HG03175 (cell line): ENCODE measurements around the gene SESN1.

Experiments
- ATAC-seq: cut with Tn5 transposase; IDR thresholded peaks from one replicate; pipeline ENCODE4 v1.9.1; 2021; ENCODE audit warnings: mild to moderate bottlenecking, moderate library complexity; ENCODE audit not compliant: unreplicated experiment

SESN1 gene

GRCh38 chr6:109031416-109031815 is 63.2 kb downstream of the SESN1 start:
- no peak for ATAC-seq

DNA sequence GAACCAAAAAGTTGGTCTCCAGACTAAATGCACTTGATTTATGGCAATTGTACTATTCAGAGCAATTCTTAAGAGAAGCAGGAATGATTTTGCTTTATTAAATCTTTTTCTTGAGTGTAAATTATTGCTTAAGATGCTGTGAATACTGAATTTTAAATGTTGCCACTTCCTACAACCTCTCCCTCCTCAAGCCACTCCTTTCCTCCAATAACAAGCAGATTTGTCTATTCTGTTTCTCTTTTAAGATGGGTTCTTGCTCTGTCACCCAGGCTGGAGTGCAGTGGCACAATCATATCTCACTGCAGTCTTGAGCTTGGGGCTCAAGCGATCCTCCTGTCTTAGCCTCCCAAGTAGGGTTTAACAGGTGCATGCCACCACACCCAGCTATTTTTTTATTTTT is 65.3 kb downstream of the SESN1 start:
- no peak for ATAC-seq

GRCh38 chr6:109028439-109028838 is 66.2 kb downstream of the SESN1 start:
- no peak for ATAC-seq

GRCh38 chr6:109027964-109028363 is 66.7 kb downstream of the SESN1 start:
- ATAC-seq = no peak

GRCh38 chr6:109025639-109026038 is 69.0 kb downstream of the SESN1 start:
- no peak for ATAC-seq

- ATAC-seq = no peak
Measured at GRCh38 chr6:109024784-109025183, 69.9 kb downstream of the SESN1 start.

- ATAC-seq = no peak
Measured at GRCh38 chr6:109024368-109024767, 70.3 kb downstream of the SESN1 start.

- ATAC-seq = no peak
Measured at GRCh38 chr6:109023356-109023925, 71.2 kb downstream of the SESN1 start.

DNA sequence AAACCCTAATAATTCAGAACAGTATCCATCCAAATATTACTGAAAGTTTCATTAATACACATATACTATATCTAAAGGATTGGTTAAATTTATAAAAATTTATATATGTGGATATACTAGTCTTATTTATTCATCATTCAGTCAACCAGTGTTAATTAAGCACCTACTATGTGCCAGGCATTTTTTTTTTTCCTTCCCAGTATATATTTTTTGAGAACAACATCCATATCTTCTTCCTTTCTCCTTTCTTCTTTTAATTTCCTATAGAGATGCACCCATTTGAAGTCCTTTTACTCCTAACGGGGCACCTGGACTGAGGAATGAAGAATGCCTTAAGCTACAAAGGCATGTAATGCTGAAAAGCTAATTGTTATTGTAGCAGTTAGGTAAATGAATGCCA is 72.8 kb downstream of the SESN1 start:
- no peak for ATAC-seq

DNA sequence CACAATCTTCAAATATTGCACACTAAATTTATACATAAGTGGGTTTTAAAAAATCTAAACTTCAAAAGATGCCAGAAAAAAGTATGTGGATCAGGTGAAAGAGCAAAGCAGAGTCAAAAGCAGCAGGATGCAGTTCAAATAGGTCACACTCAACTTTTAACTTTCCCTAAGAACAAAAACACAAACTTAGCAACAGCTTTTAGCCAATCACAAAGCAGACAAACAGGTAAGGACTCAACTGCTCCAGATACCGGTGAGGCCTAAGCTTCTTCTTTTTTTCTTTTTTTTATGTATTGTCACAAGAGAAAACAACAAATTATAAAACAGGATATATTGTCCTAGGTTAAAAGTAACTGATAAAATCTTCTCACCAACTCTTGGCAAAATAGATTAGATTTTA is 74.7 kb downstream of the SESN1 start:
- no peak for ATAC-seq

DNA sequence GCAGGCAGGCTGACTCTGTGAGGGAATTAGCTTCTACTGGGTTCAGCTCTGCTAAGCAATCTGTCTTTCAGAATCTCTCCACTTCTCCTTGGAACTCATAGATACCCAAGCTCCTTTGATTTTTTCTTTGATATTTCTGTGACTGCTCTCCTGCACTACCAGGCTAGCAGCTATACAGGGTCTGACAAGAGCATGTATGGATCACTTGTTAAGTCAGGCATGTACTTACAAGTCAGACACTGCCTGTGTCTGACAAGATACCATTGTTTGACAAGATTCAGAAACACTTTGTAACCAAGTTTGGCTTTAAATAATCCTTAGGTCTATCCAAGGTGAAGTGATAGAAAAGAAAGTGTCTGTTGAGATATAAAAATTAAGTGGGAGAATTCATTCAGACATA is 79.5 kb downstream of the SESN1 start:
- no peak for ATAC-seq

DNA sequence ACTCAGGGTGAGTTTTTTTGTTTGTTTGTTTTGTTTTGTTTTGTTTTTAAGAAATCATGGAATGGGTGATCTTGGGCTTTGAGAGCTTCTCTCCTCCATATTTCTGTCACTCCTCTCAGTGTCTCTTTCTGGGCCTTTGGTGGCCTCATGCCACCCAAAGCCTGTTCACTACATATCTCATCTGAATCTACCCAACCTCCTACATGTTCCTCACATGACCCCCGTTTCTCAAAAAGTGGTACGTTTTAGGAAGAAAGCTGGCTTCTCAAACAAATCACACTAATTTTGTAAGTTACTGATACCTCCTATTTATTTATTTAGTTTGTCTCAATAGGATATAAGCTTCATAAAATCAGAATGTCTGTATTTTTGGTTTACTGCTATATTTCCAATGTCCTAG is 80.0 kb downstream of the SESN1 start:
- no peak for ATAC-seq

GRCh38 chr6:109013656-109014305 is 80.9 kb downstream of the SESN1 start:
- ATAC-seq = no peak

DNA sequence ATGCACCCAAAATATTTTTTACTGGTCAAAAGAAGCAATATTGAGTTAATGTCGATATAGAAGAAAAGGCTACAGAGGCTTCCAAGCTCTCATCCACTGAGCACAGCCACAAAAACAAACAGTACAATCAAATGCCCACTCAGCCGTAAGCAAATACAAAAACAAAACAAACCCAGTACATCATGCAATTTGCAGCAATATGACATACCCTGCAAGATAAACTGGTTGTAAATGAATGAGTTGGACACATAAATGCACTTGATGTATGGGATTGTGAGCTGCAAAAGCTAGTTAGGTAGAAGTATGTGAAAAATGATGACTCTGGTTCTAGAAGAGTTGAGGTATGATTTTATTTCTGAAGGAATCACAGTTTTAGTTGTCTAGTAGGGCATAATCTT is 83.9 kb downstream of the SESN1 start:
- no peak for ATAC-seq

DNA sequence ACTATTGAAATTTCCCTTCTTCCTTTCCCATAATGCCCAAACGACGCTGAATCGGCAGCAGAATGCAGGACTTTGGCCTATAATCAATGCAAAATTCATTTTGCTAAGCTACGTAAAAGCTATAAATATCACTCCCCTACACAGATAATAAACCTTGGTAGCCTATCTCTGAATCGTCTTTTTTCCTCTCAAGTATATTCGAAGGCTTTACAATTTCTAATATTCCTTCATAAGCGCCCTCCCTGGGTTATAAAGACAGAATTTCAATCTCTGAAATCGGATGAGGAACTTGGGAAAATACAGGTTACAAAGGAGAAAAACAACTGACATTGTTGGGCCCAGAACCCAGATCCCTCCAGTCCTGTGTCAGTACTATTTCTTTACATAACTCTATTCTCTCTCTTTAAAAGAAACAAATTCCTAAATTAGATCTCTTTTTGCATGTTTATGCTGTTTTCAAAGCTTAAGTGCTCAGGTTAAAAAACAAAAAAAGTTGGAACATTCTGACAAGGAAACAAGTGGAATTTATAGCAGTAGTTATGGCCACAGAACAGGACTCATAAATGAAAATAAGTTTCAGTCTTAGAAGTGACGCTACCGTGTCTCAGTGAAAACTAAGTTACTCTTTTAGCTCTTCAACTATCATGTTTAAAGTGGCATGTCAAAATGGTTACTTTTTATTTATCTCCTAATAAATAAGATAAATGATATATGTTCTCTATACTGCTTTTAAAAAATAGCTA is 84.5 kb downstream of the SESN1 start:
- ATAC-seq = no peak

GRCh38 chr6:109009236-109009961 is 85.2 kb downstream of the SESN1 start:
- ATAC-seq = peak; percentile 93

GRCh38 chr6:109008537-109009235 is 86.0 kb downstream of the SESN1 start:
- ATAC-seq = peak; percentile 22

- ATAC-seq = peak; percentile 43
Measured at GRCh38 chr6:109008054-109008453, 86.6 kb downstream of the SESN1 start.

DNA sequence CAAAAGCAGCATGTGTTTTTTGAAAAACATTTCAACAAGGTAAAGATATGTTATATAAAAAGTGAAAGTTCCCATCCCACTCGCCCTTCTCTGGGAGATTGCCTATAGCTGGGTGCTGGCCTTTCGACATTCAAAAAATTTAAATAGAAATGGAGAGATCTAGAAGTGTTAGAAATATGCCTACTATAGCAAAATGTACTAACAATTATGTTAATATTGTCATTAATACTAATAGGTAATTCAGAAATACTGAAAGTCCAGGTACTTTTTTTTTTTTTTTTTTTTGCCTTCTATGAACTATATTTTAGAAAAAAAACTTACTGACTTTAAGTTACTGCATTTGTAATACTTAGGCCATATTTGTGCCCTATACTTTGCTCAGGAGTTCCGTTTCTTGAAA is 87.1 kb downstream of the SESN1 start:
- ATAC-seq = no peak

DNA sequence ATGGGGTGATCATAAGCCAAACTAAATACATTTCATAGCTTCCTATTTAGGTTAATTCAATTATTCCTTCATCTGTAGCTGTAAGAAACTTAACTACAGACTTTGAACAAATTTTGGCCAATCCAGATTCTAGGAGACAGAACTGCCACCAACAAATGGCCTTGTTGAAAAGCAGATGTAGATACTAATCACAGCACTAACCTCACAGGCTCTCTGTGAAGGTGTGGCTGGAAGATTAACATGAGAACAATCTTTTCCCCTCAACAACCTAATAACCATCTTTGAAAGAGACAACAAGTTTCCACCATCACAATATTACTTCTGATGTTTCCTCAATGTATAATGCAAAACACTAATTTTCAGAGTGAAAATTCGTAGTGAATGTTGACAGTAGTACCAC is 87.8 kb downstream of the SESN1 start:
- ATAC-seq = no peak

- ATAC-seq = no peak
Measured at GRCh38 chr6:109002882-109003281, 91.8 kb downstream of the SESN1 start.
